K562 (cell line): ENCODE measurements around the gene FUT2. TPM values are rescaled to one million over a fixed set of nuclear protein-coding genes. Genes with fewer than 3 reads are reported as not detected.

Source experiments
- ARID3A ChIP-seq: IDR thresholded peaks from 2 replicates; pipeline ENCODE4 v1.6.1; 2012; ENCODE audit warnings: low read depth, low read length, improper control_type of control experiment, borderline replicate concordance
- CHD2 ChIP-seq: IDR thresholded peaks from 2 replicates; pipeline ENCODE4 v1.6.1; 2011; ENCODE audit warnings: low read depth, low read length
- CTBP1 ChIP-seq: fragments of 450-650 bp; IDR thresholded peaks from 2 replicates; pipeline ENCODE4 v1.6.1; 2016; ENCODE audit warnings: borderline replicate concordance
- HCFC1 ChIP-seq: IDR thresholded peaks from 2 replicates; pipeline ENCODE4 v1.6.1; 2012; ENCODE audit warnings: low read depth, low read length, improper control_type of control experiment
- HMG20B ChIP-seq: fragments of 250-450 bp; sonication (Bioruptor Pico); IDR thresholded peaks from 2 replicates; pipeline ENCODE4 v1.5.0; 2021; ENCODE audit warnings: mild to moderate bottlenecking
- JUND ChIP-seq, 2 experiments: IDR thresholded peaks; 2 replicates in 1 of 2; 3 replicates in 1 of 2; pipeline ENCODE4 v1.6.1; 2011; ENCODE audit warnings: borderline replicate concordance in 2 of 2, low read depth in 2 of 2, low read length in 2 of 2, improper control_type of control experiment in 1 of 2, missing biosample characterization in 1 of 2, missing genetic modification characterization in 1 of 2, missing genetic modification reagents in 1 of 2
- KDM4B ChIP-seq, 2 experiments: fragments of 450-650 bp in 1 of 2; sonication (generic) in 1 of 2; IDR thresholded peaks; 2 replicates each; pipeline ENCODE4 v1.6.1; 2016 to 2017; ENCODE audit warnings: borderline replicate concordance in 2 of 2, antibody characterized with exemption in 1 of 2, low read depth in 1 of 2, mild to moderate bottlenecking in 1 of 2
- MXI1 ChIP-seq: IDR thresholded peaks from 2 replicates; pipeline ENCODE4 v1.6.1; 2011; ENCODE audit warnings: low read depth, mild to moderate bottlenecking, improper control_type of control experiment, low read length
- NCOR1 ChIP-seq: fragments of 450-650 bp; IDR thresholded peaks from 2 replicates; pipeline ENCODE4 v1.6.1; 2016; ENCODE audit warnings: mild to moderate bottlenecking, moderate library complexity
- ZBTB8A ChIP-seq: fragments of 450-650 bp; IDR thresholded peaks from 2 replicates; pipeline ENCODE4 v1.6.1; 2018; ENCODE audit warnings: mild to moderate bottlenecking, moderate library complexity; ENCODE audit not compliant: partially characterized antibody
- polyA plus RNA-seq, 8 experiments: library from polyadenylated mRNA; depleted of rRNA in 4 of 8; stranded (reverse) in 5 of 8; unstranded in 3 of 8; fragments of >200 nt; fragmentation: Nextera tagmentation in 2 of 8; fragmentation: Illumina TruSeq in 1 of 8; extraction: Ambion mirVana in 2 of 8; extraction: Trizol in 1 of 8; gene quantifications; 2 replicates each; pipeline versions ENCODE4 v1.2.1 to v1.2.3, GENCODE V29; 2011 to 2014; ENCODE audit warnings: inconsistent platforms in 1 of 8, missing spikeins in 1 of 8
- total RNA-seq, 7 experiments: library from RNA; depleted of rRNA in 6 of 7; stranded (reverse); fragments of >200 nt in 6 of 7; fragmentation: Illumina TruSeq in 2 of 7; extraction: Trizol in 2 of 7; gene quantifications; 2 replicates each; pipeline versions ENCODE4 v1.2.1 to v1.2.3, GENCODE V29; 2011 to 2021; ENCODE audit warnings: low replicate concordance in 1 of 7
- TF ChIP-seq, protein P1 (sequence below): sonication (generic); formaldehyde crosslinking; IDR thresholded peaks from 2 replicates; pipeline ENCODE4 v1.8.1; 2023; ENCODE audit warnings: missing genetic modification reagents, mild to moderate bottlenecking, borderline replicate concordance
- TF ChIP-seq, protein P2 (sequence below): fragments of 450-650 bp; formaldehyde crosslinking; IDR thresholded peaks from 2 replicates; pipeline ENCODE4 v1.4.0; 2022; ENCODE audit warnings: missing genetic modification characterization
- TF ChIP-seq, protein P3 (sequence below), 2 experiments: IDR thresholded peaks; 2 replicates each; pipeline ENCODE4 v1.6.1; 2012; ENCODE audit warnings: improper control_type of control experiment in 2 of 2, low read depth in 2 of 2, low read length in 2 of 2, borderline replicate concordance in 1 of 2
- TF ChIP-seq, protein P4 (sequence below): fragments of 450-650 bp; IDR thresholded peaks from 2 replicates; pipeline ENCODE4 v1.6.1; 2016; ENCODE audit warnings: missing biosample characterization, missing genetic modification characterization

Gene FUT2
- total and polyA plus RNA-seq, 9 of the 15 experiments (the other 6 are each of a cell fraction or from before 2014, with no cell fraction given): 0.03 to 0.04 TPM; not detected in 7

- TF ChIP-seq ARID3A: no peak
- TF ChIP-seq ZBTB8A: no peak
- TF ChIP-seq JUND (IDR thresholded peaks at IDR 0.05; ENCODE audit: borderline replicate concordance, low read depth, low read length): no peak
- TF ChIP-seq JUND (tag; IDR thresholded peaks at IDR 0.05; ENCODE audit: borderline replicate concordance, low read depth, low read length): no peak
- TF ChIP-seq, protein P1, sequence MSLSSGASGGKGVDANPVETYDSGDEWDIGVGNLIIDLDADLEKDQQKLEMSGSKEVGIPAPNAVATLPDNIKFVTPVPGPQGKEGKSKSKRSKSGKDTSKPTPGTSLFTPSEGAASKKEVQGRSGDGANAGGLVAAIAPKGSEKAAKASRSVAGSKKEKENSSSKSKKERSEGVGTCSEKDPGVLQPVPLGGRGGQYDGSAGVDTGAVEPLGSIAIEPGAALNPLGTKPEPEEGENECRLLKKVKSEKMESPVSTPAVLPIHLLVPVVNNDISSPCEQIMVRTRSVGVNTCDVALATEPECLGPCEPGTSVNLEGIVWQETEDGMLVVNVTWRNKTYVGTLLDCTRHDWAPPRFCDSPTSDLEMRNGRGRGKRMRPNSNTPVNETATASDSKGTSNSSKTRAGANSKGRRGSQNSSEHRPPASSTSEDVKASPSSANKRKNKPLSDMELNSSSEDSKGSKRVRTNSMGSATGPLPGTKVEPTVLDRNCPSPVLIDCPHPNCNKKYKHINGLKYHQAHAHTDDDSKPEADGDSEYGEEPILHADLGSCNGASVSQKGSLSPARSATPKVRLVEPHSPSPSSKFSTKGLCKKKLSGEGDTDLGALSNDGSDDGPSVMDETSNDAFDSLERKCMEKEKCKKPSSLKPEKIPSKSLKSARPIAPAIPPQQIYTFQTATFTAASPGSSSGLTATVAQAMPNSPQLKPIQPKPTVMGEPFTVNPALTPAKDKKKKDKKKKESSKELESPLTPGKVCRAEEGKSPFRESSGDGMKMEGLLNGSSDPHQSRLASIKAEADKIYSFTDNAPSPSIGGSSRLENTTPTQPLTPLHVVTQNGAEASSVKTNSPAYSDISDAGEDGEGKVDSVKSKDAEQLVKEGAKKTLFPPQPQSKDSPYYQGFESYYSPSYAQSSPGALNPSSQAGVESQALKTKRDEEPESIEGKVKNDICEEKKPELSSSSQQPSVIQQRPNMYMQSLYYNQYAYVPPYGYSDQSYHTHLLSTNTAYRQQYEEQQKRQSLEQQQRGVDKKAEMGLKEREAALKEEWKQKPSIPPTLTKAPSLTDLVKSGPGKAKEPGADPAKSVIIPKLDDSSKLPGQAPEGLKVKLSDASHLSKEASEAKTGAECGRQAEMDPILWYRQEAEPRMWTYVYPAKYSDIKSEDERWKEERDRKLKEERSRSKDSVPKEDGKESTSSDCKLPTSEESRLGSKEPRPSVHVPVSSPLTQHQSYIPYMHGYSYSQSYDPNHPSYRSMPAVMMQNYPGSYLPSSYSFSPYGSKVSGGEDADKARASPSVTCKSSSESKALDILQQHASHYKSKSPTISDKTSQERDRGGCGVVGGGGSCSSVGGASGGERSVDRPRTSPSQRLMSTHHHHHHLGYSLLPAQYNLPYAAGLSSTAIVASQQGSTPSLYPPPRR: no peak
- no peak for TF ChIP-seq NCOR1
- no peak for TF ChIP-seq CHD2
- TF ChIP-seq HCFC1: no peak
- no peak for TF ChIP-seq KDM4B (IDR thresholded peaks at IDR 0.05; ENCODE audit: borderline replicate concordance in 2 of 2, low read depth in 1 of 2)
- TF ChIP-seq HMG20B: no peak
- 0 out of 2 replicates have a peak, but pooled peaks have one; percentile 6 for TF ChIP-seq MXI1
- TF ChIP-seq, protein P2, sequence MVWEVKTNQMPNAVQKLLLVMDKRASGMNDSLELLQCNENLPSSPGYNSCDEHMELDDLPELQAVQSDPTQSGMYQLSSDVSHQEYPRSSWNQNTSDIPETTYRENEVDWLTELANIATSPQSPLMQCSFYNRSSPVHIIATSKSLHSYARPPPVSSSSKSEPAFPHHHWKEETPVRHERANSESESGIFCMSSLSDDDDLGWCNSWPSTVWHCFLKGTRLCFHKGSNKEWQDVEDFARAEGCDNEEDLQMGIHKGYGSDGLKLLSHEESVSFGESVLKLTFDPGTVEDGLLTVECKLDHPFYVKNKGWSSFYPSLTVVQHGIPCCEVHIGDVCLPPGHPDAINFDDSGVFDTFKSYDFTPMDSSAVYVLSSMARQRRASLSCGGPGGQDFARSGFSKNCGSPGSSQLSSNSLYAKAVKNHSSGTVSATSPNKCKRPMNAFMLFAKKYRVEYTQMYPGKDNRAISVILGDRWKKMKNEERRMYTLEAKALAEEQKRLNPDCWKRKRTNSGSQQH (CRISPR knock-in tag): no peak
- TF ChIP-seq, protein P3, sequence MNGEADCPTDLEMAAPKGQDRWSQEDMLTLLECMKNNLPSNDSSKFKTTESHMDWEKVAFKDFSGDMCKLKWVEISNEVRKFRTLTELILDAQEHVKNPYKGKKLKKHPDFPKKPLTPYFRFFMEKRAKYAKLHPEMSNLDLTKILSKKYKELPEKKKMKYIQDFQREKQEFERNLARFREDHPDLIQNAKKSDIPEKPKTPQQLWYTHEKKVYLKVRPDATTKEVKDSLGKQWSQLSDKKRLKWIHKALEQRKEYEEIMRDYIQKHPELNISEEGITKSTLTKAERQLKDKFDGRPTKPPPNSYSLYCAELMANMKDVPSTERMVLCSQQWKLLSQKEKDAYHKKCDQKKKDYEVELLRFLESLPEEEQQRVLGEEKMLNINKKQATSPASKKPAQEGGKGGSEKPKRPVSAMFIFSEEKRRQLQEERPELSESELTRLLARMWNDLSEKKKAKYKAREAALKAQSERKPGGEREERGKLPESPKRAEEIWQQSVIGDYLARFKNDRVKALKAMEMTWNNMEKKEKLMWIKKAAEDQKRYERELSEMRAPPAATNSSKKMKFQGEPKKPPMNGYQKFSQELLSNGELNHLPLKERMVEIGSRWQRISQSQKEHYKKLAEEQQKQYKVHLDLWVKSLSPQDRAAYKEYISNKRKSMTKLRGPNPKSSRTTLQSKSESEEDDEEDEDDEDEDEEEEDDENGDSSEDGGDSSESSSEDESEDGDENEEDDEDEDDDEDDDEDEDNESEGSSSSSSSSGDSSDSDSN (IDR thresholded peaks at IDR 0.05; ENCODE audit: borderline replicate concordance in 1 of 2, low read depth in 2 of 2, low read length in 2 of 2): no peak
- TF ChIP-seq CTBP1: 0 out of 2 replicates have a peak, but pooled peaks have one; percentile 15
- TF ChIP-seq, protein P4, sequence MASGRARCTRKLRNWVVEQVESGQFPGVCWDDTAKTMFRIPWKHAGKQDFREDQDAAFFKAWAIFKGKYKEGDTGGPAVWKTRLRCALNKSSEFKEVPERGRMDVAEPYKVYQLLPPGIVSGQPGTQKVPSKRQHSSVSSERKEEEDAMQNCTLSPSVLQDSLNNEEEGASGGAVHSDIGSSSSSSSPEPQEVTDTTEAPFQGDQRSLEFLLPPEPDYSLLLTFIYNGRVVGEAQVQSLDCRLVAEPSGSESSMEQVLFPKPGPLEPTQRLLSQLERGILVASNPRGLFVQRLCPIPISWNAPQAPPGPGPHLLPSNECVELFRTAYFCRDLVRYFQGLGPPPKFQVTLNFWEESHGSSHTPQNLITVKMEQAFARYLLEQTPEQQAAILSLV (tag): no peak
Measured at GRCh38 chr19:48713041-48713863, 17.5 kb downstream of the FUT2 start (continued).
